B cell (primary cell): Measurements from ENCODE around the gene LHPP. TPM values are rescaled to one million over a fixed set of nuclear protein-coding genes. Genes with fewer than 3 reads are reported as not detected.

ENCODE experiments used
- ATAC-seq: fragments of 200-7000 bp; cut with Tn5 transposase; one replicate; pipeline ENCODE4 v1.10.0; 2021; ENCODE audit warnings: low read depth, mild to moderate bottlenecking, moderate number of reproducible peaks, moderate library complexity
- CTCF ChIA-PET: fragments of 350-600 bp; sonication (Branson Sonifier 250); formaldehyde crosslinking; loops from one replicate; lab custom pipeline; 2021; ENCODE audit warnings: antibody characterized with exemption, inconsistent platforms; lab: Charles Lee
- POLR2A ChIA-PET: fragments of 350-600 bp; sonication (Branson Sonifier 250); formaldehyde crosslinking; loops from one replicate; lab custom pipeline; 2021; ENCODE audit warnings: antibody characterized with exemption; lab: Charles Lee
- DNase-seq: peaks from one replicate; pipeline ENCODE4 v3.0.0; 2013
- H2AFZ ChIP-seq: 2 replicates; pipeline ENCODE4 v1.6.1; 2012; ENCODE audit warnings: mild to moderate bottlenecking, low read depth, low read length; ENCODE audit not compliant: insufficient read depth, poor library complexity, severe bottlenecking
- H3K27ac ChIP-seq, 2 donors: 1 replicate in 1 of 2; 2 replicates in 1 of 2; pipeline ENCODE4 v1.5.1; 2012 to 2013; ENCODE audit warnings: low read length in 2 of 2, mild to moderate bottlenecking in 2 of 2, moderate library complexity in 1 of 2
- H3K27me3 ChIP-seq, 4 experiments: fragments of 200-600 bp in 1 of 4; sonication (generic) in 1 of 4; replicated peaks in 1 of 4; 1 replicate in 2 of 4; 2 replicates in 2 of 4; pipeline versions ENCODE4 v1.6.1 to v1.7.0; 2013 to 2016; ENCODE audit warnings: low read length in 3 of 4, mild to moderate bottlenecking in 2 of 4, mixed read lengths in 1 of 4, moderate library complexity in 1 of 4; ENCODE audit not compliant: insufficient read depth in 4 of 4, control insufficient read depth in 3 of 4; ENCODE audit errors: control extremely low read depth in 1 of 4
- H3K36me3 ChIP-seq, 2 experiments: replicated peaks in 1 of 2; 1 replicate in 1 of 2; 2 replicates in 1 of 2; pipeline versions ENCODE4 v1.6.1 to v1.7.1; 2013; ENCODE audit warnings: low read length in 1 of 2; ENCODE audit not compliant: insufficient read depth in 2 of 2, control insufficient read depth in 1 of 2; ENCODE audit errors: control extremely low read depth in 1 of 2, extremely low read depth in 1 of 2
- H3K4me1 ChIP-seq, 2 donors: fragments of 200-600 bp in 1 of 2; sonication (generic) in 1 of 2; 1 replicate in 1 of 2; 2 replicates in 1 of 2; pipeline versions ENCODE4 v1.5.1 to v1.6.1; 2013 to 2017; ENCODE audit warnings: low read length in 2 of 2; ENCODE audit not compliant: control insufficient read depth in 2 of 2, insufficient read depth in 2 of 2
- H3K4me2 ChIP-seq: replicated peaks from 2 replicates; pipeline ENCODE3; 2012; ENCODE audit warnings: mild to moderate bottlenecking, low read depth, low read length; ENCODE audit not compliant: poor library complexity, severe bottlenecking
- H3K4me3 ChIP-seq, 5 experiments: fragments of 200-600 bp in 1 of 5; sonication (generic) in 1 of 5; 1 replicate in 3 of 5; 2 replicates in 2 of 5; pipeline versions ENCODE4 v1.5.1 to v1.7.0; 2011 to 2016; ENCODE audit warnings: low read length in 4 of 5, mild to moderate bottlenecking in 4 of 5, low read depth in 2 of 5, control low read depth in 1 of 5, moderate library complexity in 1 of 5; ENCODE audit not compliant: insufficient read depth in 1 of 5; ENCODE audit errors: control extremely low read depth in 1 of 5, extremely low read depth in 1 of 5
- H3K79me2 ChIP-seq: fragments of 200-600 bp; sonication (generic); one replicate; pipeline ENCODE4 v1.6.0; 2016; ENCODE audit warnings: low read length; ENCODE audit not compliant: control insufficient read depth, insufficient read depth
- H3K9ac ChIP-seq: fragments of 200-600 bp; sonication (generic); 2 replicates; pipeline ENCODE4 v1.6.1; 2017; ENCODE audit warnings: mild to moderate bottlenecking, low read length, moderate library complexity
- H3K9me3 ChIP-seq, 3 donors: one replicate each; pipeline versions ENCODE4 v1.6.1 to v1.7.1; 2013; ENCODE audit warnings: low read length in 2 of 3; ENCODE audit not compliant: control insufficient read depth in 2 of 3, insufficient read depth in 1 of 3; ENCODE audit errors: control extremely low read depth in 1 of 3
- H4K20me1 ChIP-seq: 2 replicates; pipeline ENCODE4 v1.6.0; 2012; ENCODE audit warnings: mild to moderate bottlenecking, low read length; ENCODE audit not compliant: insufficient read depth, control insufficient read depth, poor library complexity, severe bottlenecking
- H3K27ac Mint-ChIP-seq: one replicate; pipeline ENCODE4 v1.8.0; 2021; ENCODE audit warnings: mixed read lengths
- H3K27me3 Mint-ChIP-seq: one replicate; pipeline ENCODE4 v1.8.0; 2021; ENCODE audit warnings: mixed read lengths
- H3K4me1 Mint-ChIP-seq: one replicate; pipeline ENCODE4 v1.8.0; 2021; ENCODE audit warnings: mixed read lengths
- H3K4me3 Mint-ChIP-seq: one replicate; pipeline ENCODE4 v1.8.0; 2021; ENCODE audit warnings: mixed read lengths
- H3K9me3 Mint-ChIP-seq: one replicate; pipeline ENCODE4 v1.8.0; 2022; ENCODE audit warnings: mixed read lengths; ENCODE audit not compliant: insufficient read depth
- CTCF ChIP-seq: fragments of 200-600 bp; IDR thresholded peaks from one replicate; pipeline ENCODE4 v1.8.0; 2022; ENCODE audit warnings: antibody characterized with exemption, mild to moderate bottlenecking
- EZH2 ChIP-seq: IDR thresholded peaks from 2 replicates; pipeline ENCODE4 v1.6.1; 2012; ENCODE audit warnings: borderline replicate concordance, low read depth, mild to moderate bottlenecking, moderate library complexity, low read length; ENCODE audit not compliant: insufficient read depth, poor library complexity, severe bottlenecking
- WGBS: methylation state at CpG from one replicate; pipeline ENCODE4 v1.1.5; 2013; ENCODE audit warnings: missing lambda C conversion rate; ENCODE audit not compliant: insufficient coverage; 5-methylcytosine and 5-hydroxymethylcytosine counted together
- intact Hi-C: fragments of 100-400 bp; cut with micrococcal nuclease; formaldehyde crosslinking; loops from one replicate; pipeline ENCODE4 v1.10.0; 2022
- polyA plus RNA-seq: library from polyadenylated mRNA; depleted of rRNA; stranded (reverse); fragments of >200 nt; gene quantifications from 2 replicates; pipeline ENCODE4 v1.2.3, GENCODE V29; 2012
- total RNA-seq, 2 donors: library from RNA; stranded (reverse); fragments of 120-200 nt in 1 of 2; gene quantifications; 1 replicate in 1 of 2; 2 replicates in 1 of 2; pipeline versions ENCODE4 v1.2.3 to v1.2.4, GENCODE V29; 2013 to 2022

Gene LHPP
- total and polyA plus RNA-seq, 2 donors (not counting 1 experiment from before 2014, with no cell fraction given), result 60.2 to 83.5 TPM

- ChIA-PET CTCF (interaction anchor here (0.8 to 8.5 kb wide), 12 partner anchors 15 to 114 kb away, joined by 3 to 59 read pairs (median 5); no protein-coding TSS in a partner anchor), POLR2A (no interaction called here)
- no peak overlapping the region for H2AFZ ChIP-seq
- DNase-seq (no peak), ATAC-seq (no peak)
- intact Hi-C loops, result no loop called here
- H3K27ac ChIP-seq, result peak overlapping the region; percentile 58 to 92
- peaks cover 0 to 57% of the 10 kb centered on the region in 2 experiments for H3K36me3 ChIP-seq
- H3K4me2 ChIP-seq, result peak overlapping the region; percentile 73
- TF ChIP-seq EZH2, result no peak
- peaks cover 34% of the 10 kb centered on the region for H4K20me1 ChIP-seq
- H3K4me1 ChIP-seq, result peaks cover 99 to 100% of the 10 kb centered on the region in 2 donors
- Mint-ChIP-seq H3K27me3 (no peaks in the 10 kb centered on the region), H3K9me3 (no peaks in the 10 kb centered on the region), H3K4me3 (peak overlapping the region; percentile 19), H3K27ac (peak overlapping the region; percentile 97), H3K4me1 (peaks cover 99% of the 10 kb centered on the region)
- H3K27me3 ChIP-seq, result no peaks in the 10 kb centered on the region
- H3K9me3 ChIP-seq, result peaks cover 0 to 4% (median 0%) of the 10 kb centered on the region in 3 donors
- no peak overlapping the region for H3K4me3 ChIP-seq
- no peak overlapping the region for H3K9ac ChIP-seq
- WGBS, result 90% methylated on average over 2 of the region's 4 CpGs
- peaks cover 100% of the 10 kb centered on the region for H3K79me2 ChIP-seq
Observed at GRCh38 chr10:124644236-124644635, 182.6 kb downstream of the LHPP start.

- Mint-ChIP-seq H3K27ac (peak overlapping the region; percentile 97), H3K27me3 (no peaks in the 10 kb centered on the region), H3K4me3 (peak overlapping the region; percentile 16), H3K4me1 (peaks cover 99% of the 10 kb centered on the region), H3K9me3 (no peaks in the 10 kb centered on the region)
- Histone ChIP-seq H2AFZ (no peak overlapping the region), H3K9me3 (peaks cover 0 to 4% (median 0%) of the 10 kb centered on the region in 3 donors), H3K9ac (peak overlapping the region; percentile 12), H3K4me2 (peak overlapping the region; percentile 73), H4K20me1 (peaks cover 34% of the 10 kb centered on the region), H3K4me3 (peak overlapping the region in 1 of 5 experiments; percentile 4), H3K27me3 (no peaks in the 10 kb centered on the region), H3K4me1 (peaks cover 99 to 100% of the 10 kb centered on the region in 2 donors), H3K27ac (peak overlapping the region; percentile 58 to 92), H3K36me3 (peaks cover 0 to 63% of the 10 kb centered on the region in 2 experiments), H3K79me2 (peaks cover 100% of the 10 kb centered on the region)
- DNase-seq, result peak; percentile 52
- no peak for ATAC-seq
- ChIA-PET CTCF (interaction anchor here (1.0 to 8.5 kb wide), 12 partner anchors 8 to 115 kb away, joined by 3 to 59 read pairs (median 6); no protein-coding TSS in a partner anchor), POLR2A (no interaction called here)
- 80% methylated on average over 6 of the region's 10 CpGs for WGBS
- TF ChIP-seq CTCF (no peak), EZH2 (no peak)
- intact Hi-C loops, result loop anchor here (5.0 kb wide), 1 partner anchor 52 kb away; no protein-coding TSS in a partner anchor
Observed at GRCh38 chr10:124644771-124645415, 183.3 kb downstream of the LHPP start.
